Activated naive CD8-positive, alpha-beta T cell treated with anti-CD3 and anti-CD28 coated beads, Interleukin-2, amount 50 U/mL, for 16 hours (primary cell): Measurements from ENCODE around the gene SPINT3.

ENCODE experiments used
- DNase-seq: peaks from one replicate; pipeline ENCODE4 v3.0.0-alpha.2; 2020; ENCODE audit warnings: low read depth, low spot score

SPINT3 gene, protein sequence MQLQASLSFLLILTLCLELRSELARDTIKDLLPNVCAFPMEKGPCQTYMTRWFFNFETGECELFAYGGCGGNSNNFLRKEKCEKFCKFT

DNA sequence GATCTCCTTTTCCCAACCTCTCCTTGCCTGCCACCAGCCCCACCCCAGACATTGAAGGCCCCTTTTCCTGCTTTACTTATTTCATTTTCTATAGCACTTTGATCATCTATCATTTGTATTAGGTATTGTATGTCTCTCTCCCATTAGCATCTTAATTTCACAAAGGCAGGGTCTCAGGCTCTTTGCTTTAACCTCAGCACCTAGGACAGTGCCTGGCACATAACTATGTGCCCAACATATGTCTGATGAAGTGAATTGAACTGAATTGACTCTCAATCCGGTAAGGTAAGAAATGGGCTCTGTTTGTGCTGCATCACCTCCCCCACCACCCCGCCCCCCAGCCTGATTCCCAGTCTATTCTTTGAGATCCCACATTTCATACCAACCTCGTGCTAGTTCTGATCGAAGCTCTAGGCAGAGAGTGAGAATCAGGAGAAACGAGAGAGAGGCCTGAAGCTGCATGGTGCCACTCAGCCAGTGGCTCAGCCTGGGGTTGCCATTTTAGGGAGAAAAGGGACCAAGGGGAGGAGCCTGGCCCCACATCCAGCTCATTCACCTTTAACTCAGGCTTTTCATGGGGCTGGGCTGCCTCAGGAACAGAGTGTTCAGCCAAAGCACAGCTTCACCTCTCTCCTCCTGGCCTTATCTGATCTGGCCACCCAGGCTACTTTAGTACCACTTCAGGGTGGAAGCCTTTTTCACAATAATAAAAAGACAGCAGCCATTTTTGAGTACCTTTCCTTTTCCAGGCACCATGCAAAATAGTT is at the start of gene SPINT3:
TSS of gene SPINT3 (minus strand) at position 476 of the 767 bp plus-strand sequence. CDS start at position 462, 14 bp downstream.
- no peak for DNase-seq

DNA sequence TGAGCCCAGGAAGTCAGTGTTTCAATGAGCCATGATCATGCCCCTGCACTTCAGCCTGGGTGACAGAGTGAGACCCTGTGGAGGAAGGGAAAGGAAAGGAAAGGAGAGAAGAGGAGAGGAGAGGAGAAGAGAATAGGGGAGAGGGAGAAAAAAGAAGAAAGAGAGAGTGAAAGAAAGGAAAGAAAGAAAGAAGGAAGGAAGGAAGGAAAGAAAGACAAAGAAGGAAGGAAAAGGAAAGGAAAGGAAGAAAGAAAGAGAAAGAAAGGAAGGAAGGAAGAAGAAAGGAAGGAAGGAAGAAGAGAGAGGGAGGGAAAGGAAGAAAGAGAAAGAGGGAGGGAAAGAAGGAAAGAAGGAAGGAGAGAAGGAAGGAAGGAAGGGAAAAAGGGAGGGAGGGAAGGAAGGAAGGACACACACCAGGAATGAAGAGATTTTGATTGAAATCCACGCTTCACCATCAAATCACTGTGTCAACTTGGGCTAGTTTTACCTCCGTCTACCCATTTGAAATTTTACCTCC is 49.4 kb upstream of the SPINT3 start:
- no peak for DNase-seq

DNA sequence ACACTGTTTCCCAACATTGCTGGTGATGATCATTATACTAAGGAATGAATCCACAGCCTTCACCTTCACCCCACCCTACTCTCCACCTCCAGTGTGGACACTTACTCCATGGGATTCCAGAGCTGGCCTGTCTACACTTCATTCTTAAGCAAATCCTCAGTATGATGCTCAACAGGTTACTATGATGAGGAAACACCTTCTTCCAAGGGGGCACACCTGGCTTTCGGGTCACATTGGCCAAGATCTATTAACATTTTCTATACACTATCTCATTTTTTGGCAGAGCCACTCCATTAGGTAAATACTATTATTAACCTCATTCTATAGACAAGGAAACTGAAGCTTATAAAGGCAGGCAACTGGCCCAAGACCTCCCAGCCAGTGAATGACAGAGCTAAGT is 39.8 kb upstream of the SPINT3 start:
- no peak for DNase-seq

DNA sequence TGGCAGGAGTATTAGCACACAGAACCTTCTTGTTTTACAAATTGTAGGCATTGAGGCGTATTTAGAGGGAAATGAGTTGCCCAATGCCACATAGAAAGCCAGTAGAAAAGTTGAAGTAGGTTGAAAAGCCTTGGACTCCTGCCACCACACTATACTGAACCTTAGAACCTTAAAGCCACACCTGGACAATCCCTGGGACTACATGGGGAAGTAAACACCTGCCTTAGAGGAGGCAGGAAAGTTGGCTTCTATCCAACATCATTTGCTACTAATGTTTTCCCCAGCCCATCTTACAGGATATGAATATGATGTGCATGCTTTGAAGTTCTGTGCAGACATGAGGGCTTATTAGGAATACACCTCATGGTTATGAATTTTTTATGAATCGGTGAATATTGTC is 37.0 kb upstream of the SPINT3 start:
- no peak for DNase-seq

DNA sequence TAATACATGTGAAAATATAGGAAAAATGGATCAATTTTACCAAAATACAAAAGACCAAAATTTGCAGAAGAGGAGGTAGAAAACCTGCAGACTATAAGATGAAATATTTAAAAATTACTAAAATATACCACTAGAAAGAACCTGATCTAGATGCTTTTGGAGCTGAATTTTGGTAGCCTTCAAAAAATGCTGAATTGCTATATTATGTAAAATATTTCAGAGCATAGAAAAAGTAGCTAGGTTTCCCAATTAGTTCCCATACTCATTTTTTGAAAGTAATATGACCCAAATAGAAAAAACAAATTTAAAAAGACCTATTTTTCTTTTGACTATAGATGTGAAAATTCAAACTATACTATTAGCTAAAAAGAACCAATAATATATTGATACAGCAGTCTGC is 35.3 kb upstream of the SPINT3 start:
- no peak for DNase-seq

DNA sequence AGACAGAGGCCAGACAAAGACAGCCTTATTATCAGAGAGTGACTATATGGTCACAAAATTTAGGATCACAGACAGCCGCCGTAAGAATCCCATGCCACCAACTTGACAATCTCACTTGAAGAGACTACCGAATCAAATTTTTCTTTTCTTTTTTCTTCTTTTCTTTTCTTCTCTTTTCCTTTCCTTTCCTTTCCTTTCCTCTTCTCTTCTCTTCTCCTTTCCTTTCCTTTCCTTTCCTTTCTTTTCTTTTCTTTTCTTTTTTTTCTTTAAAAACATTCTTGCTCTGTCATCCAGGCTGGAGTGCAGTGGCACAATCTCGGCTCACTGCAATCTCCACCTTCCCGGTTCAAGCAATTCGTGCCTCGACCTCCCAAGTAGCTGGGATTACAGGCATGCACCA is 33.0 kb upstream of the SPINT3 start:
- DNase-seq, result no peak

DNA sequence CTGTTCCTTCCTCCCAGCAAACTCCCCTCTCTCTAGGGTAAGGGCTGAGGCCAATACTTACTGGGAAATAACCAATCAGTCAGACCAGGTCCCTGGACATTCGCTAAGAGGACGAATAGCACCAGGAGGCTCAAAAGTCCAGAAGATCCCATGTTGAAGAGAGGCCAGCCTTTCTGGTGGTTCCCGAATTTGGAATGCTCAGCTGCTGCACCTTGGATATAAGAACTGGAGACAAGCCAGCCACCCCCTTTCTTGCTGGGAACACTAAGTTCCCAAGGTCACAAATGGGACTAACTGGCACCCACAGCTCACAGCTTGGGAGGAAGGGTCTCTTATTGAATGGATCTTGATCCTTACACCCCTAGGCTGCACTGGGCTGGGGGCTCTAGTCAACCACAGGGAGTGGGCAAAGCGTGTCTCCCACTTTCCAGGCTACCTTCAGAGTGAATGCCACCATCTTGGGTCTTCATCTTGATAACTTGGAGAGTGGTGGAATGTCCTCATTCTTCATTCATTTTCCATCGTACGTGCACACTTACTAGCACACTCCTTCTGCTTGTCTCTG is 31.9 kb upstream of the SPINT3 start, which contains the start of gene EPPIN:
TSS of gene EPPIN (minus strand) at position 196 of the 565 bp plus-strand sequence. CDS start at position 152, 44 bp downstream.
- DNase-seq, result no peak

DNA sequence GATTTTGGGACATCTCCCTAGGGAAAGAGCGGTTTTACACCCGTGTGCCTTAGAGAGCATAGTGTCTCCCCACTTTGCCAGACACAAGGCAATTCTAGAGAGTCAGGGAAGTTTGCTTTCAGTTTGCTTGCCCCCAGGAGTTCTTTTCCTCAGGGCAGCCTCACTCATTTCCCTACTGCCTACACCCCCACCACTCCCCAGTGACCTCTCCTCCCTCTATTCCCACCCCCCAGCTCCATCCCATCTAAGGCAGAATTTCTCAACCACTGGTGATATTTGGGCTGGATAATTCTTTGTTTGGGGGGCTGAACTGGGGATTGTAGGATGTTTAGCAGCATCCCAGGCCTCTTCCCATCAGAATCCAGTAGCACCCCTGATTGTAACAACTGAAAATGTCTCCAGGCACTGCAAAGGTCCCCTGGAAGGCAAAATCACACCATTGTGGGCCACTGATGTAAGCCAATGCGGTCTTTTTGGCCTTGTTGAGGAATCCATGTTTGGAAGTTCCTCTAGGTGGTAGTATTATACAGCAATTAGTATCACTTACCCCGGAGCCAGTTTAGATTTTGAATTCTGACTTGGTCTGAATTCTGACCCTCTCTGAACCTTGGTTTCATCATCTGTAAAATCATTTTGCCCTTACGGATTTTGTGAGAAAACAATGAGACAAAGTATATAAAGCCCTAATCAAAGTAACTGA is 30.5 kb upstream of the SPINT3 start:
- no peak for DNase-seq

DNA sequence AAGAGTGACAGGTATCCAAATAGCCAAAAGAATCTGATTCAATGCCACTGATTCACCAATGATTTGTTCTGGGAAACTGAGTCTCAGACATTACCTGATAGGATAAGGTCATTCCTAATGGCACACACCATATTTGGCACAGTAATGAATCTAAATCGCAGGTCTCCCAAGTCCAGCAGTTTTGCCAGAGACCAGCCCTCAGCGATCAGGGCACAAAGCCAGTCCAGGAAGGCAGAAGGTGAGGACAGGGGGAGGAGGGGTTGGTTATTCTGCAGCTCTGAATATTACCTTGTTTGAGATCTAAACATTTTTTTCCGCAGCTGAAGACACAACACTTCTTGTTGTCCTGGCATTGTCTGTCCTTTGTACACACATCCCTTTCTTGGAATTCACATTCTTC is 29.9 kb upstream of the SPINT3 start:
- no peak for DNase-seq

DNA sequence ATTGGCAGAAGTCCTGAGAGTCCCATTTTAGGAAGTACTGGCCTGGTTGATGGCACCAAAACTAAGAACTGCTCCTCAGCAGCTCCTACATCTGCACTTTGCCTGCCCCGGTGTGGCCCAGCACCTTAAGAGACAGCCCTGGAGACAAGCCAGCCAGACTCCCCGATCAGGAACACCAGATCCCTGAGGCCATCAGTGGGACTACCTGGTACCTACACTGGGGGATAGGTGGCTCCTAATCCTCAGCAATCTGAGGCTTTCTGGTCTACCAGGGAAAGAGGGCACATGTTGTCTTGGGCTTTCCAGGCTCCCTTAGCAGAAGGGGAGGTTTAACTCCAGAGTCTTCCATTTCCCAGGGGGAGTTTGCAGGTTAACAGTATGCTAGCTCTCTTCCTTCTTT is 24.0 kb upstream of the SPINT3 start, which contains the start of gene WFDC6:
TSS of gene WFDC6 (minus strand) at position 101 of the 400 bp plus-strand sequence. CDS start at position 26, 75 bp downstream.
- DNase-seq, result no peak

DNA sequence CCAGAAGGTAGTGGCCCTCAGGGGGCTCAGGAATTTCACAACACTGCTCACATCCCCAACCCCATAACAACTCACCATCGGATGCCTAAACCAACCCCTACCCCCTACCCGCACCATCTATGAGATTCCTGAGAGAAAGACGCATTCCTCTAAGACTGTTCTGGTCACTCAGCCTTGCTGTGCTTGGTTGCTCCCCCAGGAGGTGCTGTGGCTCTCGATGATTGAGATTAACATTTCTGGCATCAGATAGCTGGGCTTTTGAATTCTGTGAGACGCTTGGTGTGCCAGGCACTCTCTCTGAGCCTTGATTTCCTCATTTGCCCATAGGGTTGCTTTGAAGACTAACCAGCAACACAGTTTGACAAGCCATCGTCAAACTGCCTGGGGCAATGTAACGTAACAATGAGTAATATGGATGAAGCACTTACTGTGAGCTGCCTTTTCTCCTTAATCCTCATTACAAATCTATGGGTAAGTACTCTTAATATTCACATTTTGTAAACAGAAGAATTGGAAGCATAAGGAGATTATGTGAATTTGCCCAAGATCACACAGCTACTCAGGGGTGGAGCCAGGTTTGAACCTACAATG is 22.9 kb upstream of the SPINT3 start:
- no peak for DNase-seq

DNA sequence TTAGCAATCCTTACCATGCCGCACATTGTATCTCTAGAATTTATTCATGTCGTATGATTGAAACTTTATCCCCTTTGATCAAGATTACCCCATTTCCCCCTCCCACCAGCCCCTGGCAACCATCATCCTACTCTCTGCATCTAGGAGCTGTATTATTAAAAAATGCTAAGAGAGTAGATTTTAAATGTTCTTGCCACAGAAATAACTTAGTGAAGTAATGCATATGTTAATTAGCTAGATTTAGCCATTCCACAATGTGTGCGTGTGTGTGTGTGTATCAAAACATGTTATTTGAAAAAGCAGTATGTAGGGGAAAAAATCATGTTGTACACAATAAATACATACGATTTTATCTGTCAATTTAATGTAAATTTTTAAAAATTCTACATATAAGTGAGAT is 11.9 kb upstream of the SPINT3 start:
- DNase-seq, result no peak

DNA sequence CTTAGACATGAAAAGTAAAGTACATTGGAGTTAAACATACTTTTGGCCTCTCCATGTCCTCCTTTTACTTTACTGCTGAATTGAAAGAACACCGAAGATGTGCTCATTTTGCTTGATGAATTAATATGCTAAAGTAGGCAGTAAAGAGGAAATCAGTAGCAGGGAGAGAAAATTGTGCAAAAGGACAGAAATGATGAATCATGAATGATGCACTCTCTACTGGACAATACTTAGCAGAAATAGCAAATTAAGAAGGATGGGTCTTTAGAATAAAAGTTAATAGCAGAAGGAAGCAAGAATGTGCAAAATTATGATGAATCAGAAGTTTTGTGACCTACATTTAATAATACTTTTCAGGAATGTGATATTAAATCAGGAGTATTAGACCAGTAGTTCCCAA is 8.4 kb upstream of the SPINT3 start:
- no peak for DNase-seq

DNA sequence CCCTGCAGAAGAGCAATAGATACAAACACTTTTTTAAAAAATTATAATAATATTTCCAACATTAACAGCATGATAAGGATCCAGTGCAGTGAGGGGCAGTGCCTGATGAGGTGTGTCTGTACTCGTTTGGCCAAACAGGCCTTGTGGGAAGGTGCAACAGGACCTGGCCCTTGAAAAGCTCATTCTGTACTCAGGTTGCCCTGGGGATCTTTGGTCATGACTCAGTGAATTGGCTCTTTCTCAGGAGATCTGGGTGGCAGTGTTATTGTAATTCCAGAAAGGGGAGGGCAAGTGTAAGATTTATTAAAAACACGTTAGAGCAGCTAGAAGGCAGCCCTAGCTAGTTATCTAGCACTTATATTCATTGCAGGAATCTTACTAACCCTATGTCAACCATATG is 2.9 kb upstream of the SPINT3 start:
- DNase-seq, result no peak

DNA sequence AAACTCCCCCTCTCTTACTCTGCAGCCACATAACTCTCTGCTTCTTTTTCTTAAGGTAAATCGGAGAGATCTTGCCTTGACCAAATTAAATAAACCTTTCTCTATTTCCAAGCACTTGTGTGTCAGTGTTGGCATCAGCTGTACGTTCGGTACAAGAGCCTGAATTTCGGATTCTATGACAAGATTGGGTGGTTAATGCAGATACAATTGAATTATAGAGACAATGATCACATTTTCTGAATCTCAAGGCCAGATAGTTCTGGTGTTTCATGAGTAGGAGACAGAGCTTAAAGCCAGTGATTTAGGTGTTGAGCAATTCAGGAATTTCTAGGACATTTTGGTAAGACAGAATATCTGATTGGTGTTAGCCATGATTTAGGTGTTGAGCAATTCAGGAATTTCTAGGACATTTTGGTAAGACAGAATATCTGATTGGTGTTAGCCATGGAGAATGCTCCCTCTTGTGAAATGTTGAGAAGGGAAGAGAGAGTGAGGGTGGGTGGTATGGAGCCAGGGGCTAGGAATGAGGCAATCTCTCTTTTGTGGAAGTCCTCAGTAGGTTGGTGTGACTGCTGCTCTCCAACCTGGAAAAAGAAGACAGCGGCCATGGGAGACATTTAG is 5.1 kb downstream of the SPINT3 start:
- no peak for DNase-seq

DNA sequence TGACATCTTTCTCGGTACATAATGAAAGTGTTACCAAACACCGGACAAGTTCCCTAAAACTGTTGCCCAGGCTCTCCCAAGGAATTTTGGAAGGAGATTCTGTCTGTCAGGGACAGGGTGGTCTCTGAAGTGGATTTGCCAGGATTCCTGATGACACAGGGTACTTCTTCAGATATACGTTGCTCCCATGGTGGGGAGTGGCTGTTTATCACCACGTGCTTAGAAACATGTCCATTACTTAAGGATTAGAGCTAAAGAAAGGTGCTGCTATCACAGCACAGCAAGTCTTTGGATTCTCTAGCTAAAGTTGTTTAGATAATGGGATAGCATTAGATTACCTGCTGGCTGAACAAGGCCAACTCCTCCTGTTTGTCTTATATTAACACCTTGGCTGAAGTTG is 6.3 kb downstream of the SPINT3 start:
- DNase-seq, result no peak

DNA sequence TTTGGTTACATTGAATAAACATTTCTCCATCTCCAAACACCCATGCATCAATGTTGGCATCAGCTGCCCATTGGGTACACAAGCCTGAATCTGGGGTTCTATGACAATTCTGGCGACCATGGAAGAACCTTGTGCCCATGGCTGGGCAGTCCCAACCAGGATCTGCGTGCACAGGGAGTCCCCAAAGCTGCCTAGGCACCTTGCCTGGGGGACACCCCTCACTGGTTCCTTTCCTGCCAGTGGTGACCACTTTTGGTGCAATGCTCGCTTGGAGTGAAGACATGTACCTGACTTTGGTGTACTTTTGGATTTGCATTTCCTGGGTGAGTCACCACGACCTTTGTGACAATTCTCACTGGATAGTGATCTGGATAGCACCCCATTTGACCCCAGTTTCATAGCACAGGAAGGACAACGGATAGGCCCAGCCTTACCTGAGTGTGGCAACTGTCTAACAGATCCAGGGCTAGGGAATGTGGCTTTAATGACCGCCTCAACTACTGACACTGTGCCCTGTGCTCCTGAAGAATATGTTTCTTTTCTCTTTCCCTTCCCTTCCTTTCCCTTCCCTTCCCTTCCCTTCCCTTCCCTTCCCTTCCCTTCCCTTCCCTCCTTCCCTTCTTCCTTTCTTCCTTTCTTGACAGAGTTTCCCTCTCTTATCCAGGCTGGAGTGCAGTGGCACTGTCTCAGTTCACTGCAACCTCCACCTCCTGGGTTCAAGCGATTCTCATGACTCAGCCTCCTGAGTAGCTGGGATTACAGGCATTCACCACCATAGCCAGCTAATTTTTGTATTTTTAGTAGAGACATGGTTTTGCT is 7.1 kb downstream of the SPINT3 start:
- no peak for DNase-seq

DNA sequence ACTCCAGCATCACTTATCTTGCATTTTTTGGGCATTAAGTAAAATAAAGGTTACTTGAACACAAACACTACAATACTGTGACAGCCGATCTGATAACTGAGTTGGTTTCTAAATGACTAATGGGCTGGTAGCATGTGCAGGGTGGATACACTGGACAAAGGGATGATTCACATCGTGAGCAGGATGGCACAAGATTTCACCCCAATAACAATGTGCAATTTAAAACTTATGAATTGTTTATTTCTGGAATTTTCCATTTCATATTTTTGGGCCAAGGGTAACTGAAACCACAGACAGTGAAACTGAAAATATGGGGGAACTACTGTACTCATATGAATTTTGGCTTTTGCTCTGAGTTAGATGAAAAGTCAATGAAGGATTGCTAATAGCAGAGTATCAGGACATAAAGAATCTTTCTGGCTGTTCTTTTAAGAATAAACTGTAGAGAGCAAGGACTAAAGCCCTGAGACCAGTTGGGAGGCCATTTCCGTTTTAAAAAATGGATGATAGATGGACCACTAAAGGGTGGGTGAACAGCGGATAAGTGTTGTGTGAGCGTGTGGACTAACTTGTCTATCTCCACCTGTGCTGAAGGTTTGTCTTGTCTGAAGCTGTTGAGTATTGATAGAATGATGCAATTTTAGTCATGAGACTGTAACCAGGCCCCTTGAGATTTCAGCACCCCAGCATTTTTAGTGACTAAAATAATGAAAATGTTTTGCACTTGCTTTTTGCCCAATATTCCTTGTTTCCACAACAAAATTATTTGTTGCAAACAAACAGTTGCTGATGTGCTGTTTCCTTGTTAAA is 8.2 kb downstream of the SPINT3 start:
- no peak for DNase-seq

DNA sequence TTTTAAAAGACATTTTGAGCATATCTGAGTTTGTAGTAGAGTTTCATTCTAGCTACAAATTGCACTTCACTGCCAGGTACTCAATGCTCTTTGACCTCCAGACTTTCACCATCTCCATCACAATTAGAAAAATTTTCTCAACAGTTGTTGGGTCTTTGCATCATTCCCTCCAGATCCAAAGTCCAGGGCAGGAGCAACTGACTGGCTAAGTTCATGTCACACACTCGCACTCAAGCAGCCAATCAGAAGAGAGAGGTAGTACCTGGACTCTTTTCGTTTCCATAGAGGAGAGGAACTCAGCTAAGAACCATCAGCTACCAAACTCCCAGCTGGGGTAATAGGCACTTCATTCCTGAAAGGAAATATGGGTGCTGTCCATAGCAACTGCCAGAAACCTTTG is 9.0 kb downstream of the SPINT3 start:
- no peak for DNase-seq

DNA sequence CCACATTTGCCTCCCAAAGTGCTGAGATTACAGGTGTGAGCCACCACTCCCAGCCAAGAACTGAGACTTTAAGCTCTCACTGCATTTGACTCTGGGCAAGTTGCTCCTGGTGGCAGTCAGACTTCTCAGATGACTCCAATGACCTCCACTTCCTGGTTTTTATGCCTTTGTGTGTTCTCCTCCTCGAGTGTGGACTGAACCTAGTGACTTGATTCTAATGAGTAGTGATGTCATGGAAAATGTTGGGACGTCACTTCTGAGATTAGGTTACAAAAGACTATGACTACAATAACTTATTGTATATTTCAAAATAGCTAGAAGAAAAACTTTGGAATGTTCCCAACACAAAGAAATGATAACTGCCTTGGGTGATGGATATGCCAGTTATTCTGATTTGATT is 12.0 kb downstream of the SPINT3 start:
- no peak for DNase-seq
